ENCODE results near the gene ISYNA1.
"Not testable (repeated sequence)": the region's sequence is repeated elsewhere in the genome, so short reads cannot be mapped to it uniquely, and the experiment has no call there.

DNA sequence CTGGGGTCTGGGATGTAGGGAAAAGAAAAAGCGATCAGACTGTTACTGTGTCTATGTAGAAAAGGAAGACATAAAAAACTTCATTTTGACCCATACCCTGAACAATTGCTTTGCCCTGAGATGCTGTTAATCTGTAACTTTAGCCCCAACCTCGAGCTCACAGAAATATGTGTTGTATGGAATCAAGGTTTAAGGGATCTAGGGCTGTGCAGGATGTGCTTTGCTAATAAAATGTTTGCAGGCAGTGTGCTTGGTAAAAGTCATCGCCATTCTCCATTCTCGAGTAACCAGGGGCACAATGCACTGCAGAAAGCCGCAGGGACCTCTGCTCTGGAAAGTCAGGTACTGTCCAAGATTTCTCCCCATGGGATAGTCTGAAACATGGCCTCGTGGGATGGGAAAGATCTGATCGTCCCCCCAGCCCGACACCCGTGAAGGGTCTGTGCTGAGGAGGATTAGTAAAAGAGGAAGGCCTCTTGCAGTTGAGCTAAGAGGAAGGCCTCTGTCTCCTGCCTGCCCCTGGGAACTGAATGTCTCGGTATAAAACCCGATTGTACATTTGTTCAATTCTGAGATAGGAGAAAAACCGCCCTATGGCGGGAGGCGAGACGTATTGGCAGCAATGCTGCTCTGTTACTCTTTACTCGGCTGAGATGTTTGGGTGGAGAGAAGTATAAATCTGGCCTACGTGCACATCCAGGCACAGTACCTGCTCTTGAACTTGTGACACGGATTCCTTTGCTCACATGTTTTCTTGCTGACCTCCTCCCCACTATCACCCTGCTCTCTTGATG is 35.3 kb downstream of the ISYNA1 start:
- TF ChIP-seq POLR2AphosphoS5 (IDR thresholded peaks at IDR 0.05; ENCODE audit: low read depth, low read length); EZH2 (conservative IDR thresholded peaks at IDR 0.05; ENCODE audit: low read depth, low read length); RAD21 (CRISPR knock-in tag; IDR thresholded peaks at IDR 0.05); FOXA1 (IDR thresholded peaks at IDR 0.05); FOXA1 (CRISPR knock-in tag; IDR thresholded peaks at IDR 0.05); SMARCC2 (IDR thresholded peaks at IDR 0.05); FOXK2 (IDR thresholded peaks at IDR 0.05); TSC22D2 (CRISPR knock-in tag; IDR thresholded peaks at IDR 0.05; ENCODE audit: borderline replicate concordance); KLF13 (CRISPR knock-in tag; IDR thresholded peaks at IDR 0.05): not testable (repeated sequence)
